SK-N-SH (cell line): ENCODE data around the gene CEP57L1. TPM values are rescaled to one million over a fixed set of nuclear protein-coding genes. Genes with fewer than 3 reads are reported as not detected.

Experiments used
- CTCF ChIA-PET: fragments of 300-600, 350-600 bp; formaldehyde crosslinking; extraction: SDS; loops from one replicate; lab custom pipeline; 2021; lab: Yijun Ruan, JAX
- POLR2A ChIA-PET: fragments of 350-600 bp; sonication (Branson Sonifier 250); formaldehyde crosslinking; extraction: SDS; loops from one replicate; lab custom pipeline; 2020; ENCODE audit warnings: antibody characterized with exemption, inconsistent platforms; lab: Yijun Ruan, JAX
- DNase-seq: peaks from one replicate; pipeline ENCODE4 v3.0.0; 2012
- H2AFZ ChIP-seq: fragments of 200-600 bp; sonication (generic); 2 replicates; pipeline ENCODE4 v1.8.1; 2016; ENCODE audit warnings: antibody characterized with exemption, mild to moderate bottlenecking, low read depth
- H3F3A ChIP-seq: fragments of 200-600 bp; sonication (generic); replicated peaks from 2 replicates; pipeline ENCODE3; 2016; ENCODE audit warnings: antibody characterized with exemption, mild to moderate bottlenecking; ENCODE audit not compliant: insufficient read depth
- H3K27ac ChIP-seq, 2 experiments: fragments of 200-500 bp in 1 of 2; fragments of 200-600 bp in 1 of 2; sonication (Bioruptor generic) in 1 of 2; sonication (generic), shearing (Covaris generic) in 1 of 2; 2 replicates each; pipeline versions ENCODE4 v1.5.1 to v1.6.1; 2014 to 2016; ENCODE audit warnings: low read depth in 2 of 2, inconsistent platforms in 1 of 2, low read length in 1 of 2, mild to moderate bottlenecking in 1 of 2, mixed read lengths in 1 of 2
- H3K27me3 ChIP-seq: fragments of 200-600 bp; sonication (generic), shearing (Covaris generic); 2 replicates; pipeline ENCODE4 v1.6.1; 2016; ENCODE audit warnings: mixed run types; ENCODE audit not compliant: insufficient read depth
- H3K36me3 ChIP-seq, 2 experiments: fragments of 200-500 bp in 1 of 2; fragments of 200-600 bp in 1 of 2; sonication (Bioruptor generic) in 1 of 2; sonication (generic) in 1 of 2; replicated peaks in 1 of 2; 2 replicates each; pipeline versions ENCODE3 to v1.5.1; 2014 to 2016; ENCODE audit warnings: low read length in 1 of 2, mild to moderate bottlenecking in 1 of 2; ENCODE audit not compliant: insufficient read depth in 2 of 2, control insufficient read depth in 1 of 2
- H3K4me1 ChIP-seq, 2 experiments: fragments of 200-500 bp in 1 of 2; fragments of 200-600 bp in 1 of 2; sonication (Bioruptor generic) in 1 of 2; sonication (generic), shearing (Covaris generic) in 1 of 2; 2 replicates each; pipeline versions ENCODE4 v1.5.1 to v1.6.1; 2014 to 2016; ENCODE audit warnings: low read depth in 1 of 2, low read length in 1 of 2, mixed run types in 1 of 2; ENCODE audit not compliant: insufficient read depth in 2 of 2, control insufficient read depth in 1 of 2
- H3K4me2 ChIP-seq: fragments of 200-600 bp; sonication (generic), shearing (Covaris generic); 2 replicates; pipeline ENCODE4 v1.6.1; 2017; ENCODE audit warnings: mixed run types
- H3K4me3 ChIP-seq, 2 experiments: fragments of 200-500 bp in 1 of 2; fragments of 200-600 bp in 1 of 2; sonication (Bioruptor generic) in 1 of 2; sonication (generic), shearing (Covaris generic) in 1 of 2; 2 replicates each; pipeline versions ENCODE4 v1.5.1 to v1.8.1; 2014 to 2016; ENCODE audit warnings: low read depth in 2 of 2, inconsistent platforms in 1 of 2, low read length in 1 of 2, mild to moderate bottlenecking in 1 of 2, mixed read lengths in 1 of 2, moderate library complexity in 1 of 2
- H3K79me2 ChIP-seq: fragments of 200-600 bp; sonication (generic); 2 replicates; pipeline ENCODE4 v1.8.1; 2017; ENCODE audit warnings: mild to moderate bottlenecking; ENCODE audit not compliant: insufficient read depth
- H3K9ac ChIP-seq: fragments of 200-600 bp; sonication (generic); 2 replicates; pipeline ENCODE4 v1.6.1; 2017; ENCODE audit warnings: mixed run types
- H3K9me2 ChIP-seq: fragments of 200-600 bp; sonication (generic); 2 replicates; pipeline ENCODE4 v1.6.1; 2017; ENCODE audit warnings: mixed run types
- H3K9me3 ChIP-seq: fragments of 200-600 bp; sonication (generic); 2 replicates; pipeline ENCODE4 v1.6.1; 2017; ENCODE audit warnings: mixed run types, mild to moderate bottlenecking, moderate library complexity
- H4K20me1 ChIP-seq: fragments of 200-600 bp; sonication (generic); 2 replicates; pipeline ENCODE4 v1.6.1; 2017; ENCODE audit warnings: mild to moderate bottlenecking, mixed run types; ENCODE audit not compliant: insufficient read depth
- EZH2phosphoT487 ChIP-seq: fragments of 200-600 bp; sonication (generic); IDR thresholded peaks from 2 replicates; pipeline ENCODE4 v1.6.1; 2017; ENCODE audit warnings: low read depth, mixed run types, mild to moderate bottlenecking, antibody characterized with exemption, moderate library complexity, borderline replicate concordance
- FOXJ3 ChIP-seq: sonication (generic); formaldehyde crosslinking; IDR thresholded peaks from 2 replicates; pipeline ENCODE4 v1.5.1; 2020; ENCODE audit warnings: mild to moderate bottlenecking, missing genetic modification reagents
- FOXM1 ChIP-seq: IDR thresholded peaks from 2 replicates; pipeline ENCODE4 v1.4.0; 2012; ENCODE audit warnings: low read depth, mild to moderate bottlenecking
- MXI1 ChIP-seq: IDR thresholded peaks from 2 replicates; pipeline ENCODE4 v1.6.1; 2012; ENCODE audit warnings: mild to moderate bottlenecking, low read depth, low read length, improper control_type of control experiment
- NFIC ChIP-seq: IDR thresholded peaks from 2 replicates; pipeline ENCODE4 v1.4.0; 2012; ENCODE audit warnings: borderline replicate concordance
- RXRA ChIP-seq: IDR thresholded peaks from 2 replicates; pipeline ENCODE4 v1.4.0; 2012; ENCODE audit warnings: low read depth, mild to moderate bottlenecking, borderline replicate concordance
- TAF1 ChIP-seq: IDR thresholded peaks from 2 replicates; pipeline ENCODE4 v1.6.1; 2012; ENCODE audit warnings: low read depth, mild to moderate bottlenecking, low read length, moderate library complexity, borderline replicate concordance
- TCF12 ChIP-seq: IDR thresholded peaks from 2 replicates; pipeline ENCODE4 v1.4.0; 2012
- YY1 ChIP-seq: IDR thresholded peaks from 2 replicates; pipeline ENCODE4 v1.4.0; 2012; ENCODE audit warnings: low read depth, mild to moderate bottlenecking
- WGBS: methylation state at CpG from one replicate; pipeline ENCODE4 v1.1.6; 2017; ENCODE audit warnings: low lambda C conversion rate; 5-methylcytosine and 5-hydroxymethylcytosine counted together
- polyA plus RNA-seq, 3 experiments: library from polyadenylated mRNA; depleted of rRNA; stranded (reverse); fragments of >200 nt; gene quantifications; 2 replicates each; pipeline ENCODE4 v1.2.3, GENCODE V29; 2012
- TF ChIP-seq, protein P1 (sequence below): IDR thresholded peaks from 2 replicates; pipeline ENCODE4 v1.4.0; 2012; ENCODE audit warnings: low read depth, borderline replicate concordance
- TF ChIP-seq, protein P2 (sequence below): IDR thresholded peaks from 2 replicates; pipeline ENCODE4 v1.4.0; 2012; ENCODE audit warnings: low read depth
- TF ChIP-seq, protein P3 (sequence below): IDR thresholded peaks from 2 replicates; pipeline ENCODE4; 2012

CEP57L1 gene
- polyA plus RNA-seq, 1 of the 3 experiments (the other 2 are of a cell fraction), result 7.3 TPM

DNA sequence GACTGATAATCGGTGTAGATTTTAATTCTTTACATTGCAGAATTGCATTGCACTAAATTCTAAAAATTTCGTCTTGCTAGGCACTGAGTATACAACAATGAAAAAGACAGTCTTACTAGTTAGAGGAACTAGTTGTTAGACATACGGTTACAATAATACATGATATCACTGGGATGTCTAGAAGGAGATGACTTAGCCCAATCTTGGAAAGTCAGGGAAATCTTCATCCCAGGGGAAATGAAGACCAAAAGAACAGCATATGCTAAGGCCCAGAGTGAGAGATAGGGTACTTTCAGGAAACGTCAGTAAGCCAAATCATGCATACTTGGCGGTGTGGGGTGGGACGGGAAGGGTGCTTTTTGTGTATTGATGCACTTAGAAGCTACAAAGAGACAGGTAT, 901 bp downstream of the CEP57L1 start (continued):
- TF ChIP-seq, protein P1, sequence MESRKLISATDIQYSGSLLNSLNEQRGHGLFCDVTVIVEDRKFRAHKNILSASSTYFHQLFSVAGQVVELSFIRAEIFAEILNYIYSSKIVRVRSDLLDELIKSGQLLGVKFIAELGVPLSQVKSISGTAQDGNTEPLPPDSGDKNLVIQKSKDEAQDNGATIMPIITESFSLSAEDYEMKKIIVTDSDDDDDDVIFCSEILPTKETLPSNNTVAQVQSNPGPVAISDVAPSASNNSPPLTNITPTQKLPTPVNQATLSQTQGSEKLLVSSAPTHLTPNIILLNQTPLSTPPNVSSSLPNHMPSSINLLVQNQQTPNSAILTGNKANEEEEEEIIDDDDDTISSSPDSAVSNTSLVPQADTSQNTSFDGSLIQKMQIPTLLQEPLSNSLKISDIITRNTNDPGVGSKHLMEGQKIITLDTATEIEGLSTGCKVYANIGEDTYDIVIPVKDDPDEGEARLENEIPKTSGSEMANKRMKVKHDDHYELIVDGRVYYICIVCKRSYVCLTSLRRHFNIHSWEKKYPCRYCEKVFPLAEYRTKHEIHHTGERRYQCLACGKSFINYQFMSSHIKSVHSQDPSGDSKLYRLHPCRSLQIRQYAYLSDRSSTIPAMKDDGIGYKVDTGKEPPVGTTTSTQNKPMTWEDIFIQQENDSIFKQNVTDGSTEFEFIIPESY, result no peak
- TF ChIP-seq, all 33 proteins: peak for 0

DNA sequence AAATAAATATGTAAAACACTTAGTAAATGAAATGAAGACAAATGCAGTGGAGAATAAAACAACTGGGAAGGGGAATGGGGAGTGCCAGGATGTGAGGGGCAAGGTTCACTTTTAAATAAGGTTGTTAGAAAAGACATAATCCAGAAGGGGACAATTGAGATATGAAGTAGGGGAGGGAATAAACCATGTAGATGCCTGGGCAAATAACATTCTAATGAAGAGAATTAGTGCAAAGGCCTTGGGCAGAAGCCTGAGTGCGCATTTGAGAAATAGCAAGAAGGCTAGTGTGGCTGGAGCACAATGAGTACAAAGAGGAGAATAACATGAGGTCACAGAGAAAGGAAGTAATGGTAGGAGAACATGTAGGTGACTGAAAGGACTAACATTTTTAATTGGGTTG, 2.4 kb downstream of the CEP57L1 start:
- CTCF ChIA-PET, result no interaction called here

DNA sequence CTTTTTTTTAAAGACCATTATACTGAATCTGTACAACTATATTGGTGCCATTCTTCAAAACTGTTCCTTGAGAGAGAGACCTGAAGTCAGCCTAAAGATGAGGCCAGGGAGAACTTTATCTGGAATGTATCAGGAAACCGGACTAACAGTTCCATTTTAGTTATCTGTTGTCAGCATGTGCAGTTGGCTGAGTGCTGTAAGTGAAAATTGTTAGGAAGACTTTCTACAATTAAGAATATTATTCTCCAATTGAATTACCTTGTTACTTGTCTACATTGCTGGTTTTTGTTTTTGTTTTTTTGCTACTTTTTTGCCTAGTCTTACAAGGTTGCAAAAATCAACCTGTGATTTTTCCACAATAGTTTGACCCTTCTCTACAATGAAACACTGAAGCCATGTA, 7.5 kb downstream of the CEP57L1 start:
- POLR2A ChIA-PET, result no interaction called here
- WGBS, result 29% methylated on average over 1 of the region's 1 CpG
- H3K79me2 ChIP-seq, result peaks cover 78% of the 10 kb centered on the region
- H3K9ac ChIP-seq, result no peak overlapping the region
- CTCF ChIA-PET, result no interaction called here
- H3K9me3 ChIP-seq, result no peaks in the 10 kb centered on the region
- H3K27me3 ChIP-seq, result no peaks in the 10 kb centered on the region
- DNase-seq, result peak; percentile 30
- H2AFZ ChIP-seq, result no peak overlapping the region
- no peaks in the 10 kb centered on the region for H3K9me2 ChIP-seq
- no peak overlapping the region for H3K4me2 ChIP-seq
- H3K27ac ChIP-seq, result 0 out of 4 replicates have a peak overlapping the region, but pooled peaks of 1 of the 2 experiments have one; percentile 13
- peaks cover 3 to 9% of the 10 kb centered on the region in 2 experiments; a peak in 3 of 4 replicates for H3K4me1 ChIP-seq
- H3F3A ChIP-seq, result peaks cover 6% of the 10 kb centered on the region
- TF ChIP-seq, protein P2, sequence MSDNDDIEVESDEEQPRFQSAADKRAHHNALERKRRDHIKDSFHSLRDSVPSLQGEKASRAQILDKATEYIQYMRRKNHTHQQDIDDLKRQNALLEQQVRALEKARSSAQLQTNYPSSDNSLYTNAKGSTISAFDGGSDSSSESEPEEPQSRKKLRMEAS, result no peak
- TF ChIP-seq FOXJ3, result no peak
- no peak for TF ChIP-seq TAF1
- TF ChIP-seq TCF12, result no peak
- TF ChIP-seq FOXM1, result no peak
- peak; percentile 37; the same call in 1 of the 2 replicates for TF ChIP-seq MXI1
- TF ChIP-seq NFIC, result no peak
- TF ChIP-seq EZH2phosphoT487, result no peak
- H3K36me3 ChIP-seq, result no peaks in the 10 kb centered on the region
- H4K20me1 ChIP-seq, result no peaks in the 10 kb centered on the region
- H3K4me3 ChIP-seq, result no peak overlapping the region

More for the DNA sequence above, 2.4 kb downstream of the CEP57L1 start:
- no peaks in the 10 kb centered on the region for H3K9me2 ChIP-seq
- H4K20me1 ChIP-seq, result peaks cover 11% of the 10 kb centered on the region; the same call in 1 of the 2 replicates
- no peak overlapping the region for H2AFZ ChIP-seq
- H3K9me3 ChIP-seq, result no peaks in the 10 kb centered on the region
- H3K4me3 ChIP-seq, result no peak overlapping the region
- H3F3A ChIP-seq, result peaks cover 8% of the 10 kb centered on the region
- DNase-seq, result no peak
- WGBS, result 100% methylated on average over 1 of the region's 1 CpG
- POLR2A ChIA-PET, result no interaction called here
- no peak overlapping the region for H3K9ac ChIP-seq
- H3K36me3 ChIP-seq, result no peaks in the 10 kb centered on the region
- peaks cover 78% of the 10 kb centered on the region for H3K79me2 ChIP-seq
- H3K4me1 ChIP-seq, result peaks cover under 1 to 5% of the 10 kb centered on the region in 2 experiments; a peak in 3 of 4 replicates
- no peak overlapping the region for H3K27ac ChIP-seq
- H3K4me2 ChIP-seq, result no peak overlapping the region
- no peaks in the 10 kb centered on the region for H3K27me3 ChIP-seq
- TF ChIP-seq, protein P2, result no peak
- TF ChIP-seq FOXJ3 (no peak), EZH2phosphoT487 (no peak), RXRA (no peak), YY1 (no peak), FOXM1 (no peak)
- TF ChIP-seq, protein P3, sequence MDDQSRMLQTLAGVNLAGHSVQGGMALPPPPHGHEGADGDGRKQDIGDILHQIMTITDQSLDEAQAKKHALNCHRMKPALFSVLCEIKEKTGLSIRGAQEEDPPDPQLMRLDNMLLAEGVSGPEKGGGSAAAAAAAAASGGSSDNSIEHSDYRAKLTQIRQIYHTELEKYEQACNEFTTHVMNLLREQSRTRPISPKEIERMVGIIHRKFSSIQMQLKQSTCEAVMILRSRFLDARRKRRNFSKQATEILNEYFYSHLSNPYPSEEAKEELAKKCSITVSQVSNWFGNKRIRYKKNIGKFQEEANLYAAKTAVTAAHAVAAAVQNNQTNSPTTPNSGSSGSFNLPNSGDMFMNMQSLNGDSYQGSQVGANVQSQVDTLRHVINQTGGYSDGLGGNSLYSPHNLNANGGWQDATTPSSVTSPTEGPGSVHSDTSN, result no peak
